ENCODE data around the gene DOCK1.

- no peak for TF ChIP-seq POLR2AphosphoS5 (IDR thresholded peaks at IDR 0.05)
- TF ChIP-seq, protein P1, sequence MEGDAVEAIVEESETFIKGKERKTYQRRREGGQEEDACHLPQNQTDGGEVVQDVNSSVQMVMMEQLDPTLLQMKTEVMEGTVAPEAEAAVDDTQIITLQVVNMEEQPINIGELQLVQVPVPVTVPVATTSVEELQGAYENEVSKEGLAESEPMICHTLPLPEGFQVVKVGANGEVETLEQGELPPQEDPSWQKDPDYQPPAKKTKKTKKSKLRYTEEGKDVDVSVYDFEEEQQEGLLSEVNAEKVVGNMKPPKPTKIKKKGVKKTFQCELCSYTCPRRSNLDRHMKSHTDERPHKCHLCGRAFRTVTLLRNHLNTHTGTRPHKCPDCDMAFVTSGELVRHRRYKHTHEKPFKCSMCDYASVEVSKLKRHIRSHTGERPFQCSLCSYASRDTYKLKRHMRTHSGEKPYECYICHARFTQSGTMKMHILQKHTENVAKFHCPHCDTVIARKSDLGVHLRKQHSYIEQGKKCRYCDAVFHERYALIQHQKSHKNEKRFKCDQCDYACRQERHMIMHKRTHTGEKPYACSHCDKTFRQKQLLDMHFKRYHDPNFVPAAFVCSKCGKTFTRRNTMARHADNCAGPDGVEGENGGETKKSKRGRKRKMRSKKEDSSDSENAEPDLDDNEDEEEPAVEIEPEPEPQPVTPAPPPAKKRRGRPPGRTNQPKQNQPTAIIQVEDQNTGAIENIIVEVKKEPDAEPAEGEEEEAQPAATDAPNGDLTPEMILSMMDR (IDR thresholded peaks at IDR 0.05): no peak
- TF ChIP-seq POLR2A (IDR thresholded peaks at IDR 0.05): no peak
Observed at GRCh38 chr10:127044186-127044585, 139.0 kb downstream of the DOCK1 start.

Measured in breast epithelium (tissue), 3 donors.